Stimulated activated CD4-positive, alpha-beta T cell treated with anti-CD3 and anti-CD28 coated beads, Interleukin-2, amount 100 ng/mL, for 4 hours (primary cell): ENCODE data around the gene PCED1B.
"Not testable (repeated sequence)": the region's sequence is repeated elsewhere in the genome, so short reads cannot be mapped to it uniquely, and the experiment has no call there.

Experiments
- DNase-seq: peaks from one replicate; pipeline ENCODE4 v3.0.0-alpha.2; 2020; ENCODE audit warnings: low read depth

PCED1B gene

GRCh38 chr12:47277972-47278448 is 198.6 kb downstream of the PCED1B start:
- DNase-seq, result peak; percentile 28

- not testable (repeated sequence) for DNase-seq
Measured at GRCh38 chr12:47279758-47280157, 200.3 kb downstream of the PCED1B start.

- DNase-seq, result no peak
Measured at GRCh38 chr12:47280543-47281300, 201.3 kb downstream of the PCED1B start.

GRCh38 chr12:47281667-47282171 is 202.3 kb downstream of the PCED1B start:
- DNase-seq, result peak; percentile 29

GRCh38 chr12:47282206-47282605 is 202.8 kb downstream of the PCED1B start:
- no peak for DNase-seq
